NCI-H1092 treated with DMSO at 0.1 percent for 48 hours (cell line): ENCODE data around the gene GYS2.

ENCODE experiments used
- DNase-seq: peaks from one replicate; lab custom pipeline; 2025; lab: John Stamatoyannopoulos, UW

The GYS2 gene

DNA sequence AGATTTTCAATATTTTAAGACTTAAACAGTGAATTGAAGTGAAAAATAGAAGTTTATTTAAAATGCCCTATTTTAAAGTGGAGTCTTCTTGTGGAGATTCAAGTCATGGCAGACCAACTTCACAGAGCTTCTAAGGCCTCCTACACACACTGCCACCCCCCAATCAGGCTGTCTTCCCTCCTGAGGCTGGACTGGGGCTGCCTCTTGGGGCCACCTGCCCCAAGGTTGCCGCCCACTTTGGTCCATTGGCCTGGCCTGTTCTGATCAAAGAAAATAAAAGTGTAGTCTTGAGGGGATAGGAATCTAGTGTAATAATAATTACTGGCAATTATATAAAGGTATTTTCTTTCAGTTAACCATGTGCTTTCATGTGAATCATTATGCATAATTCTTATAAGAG, 101.8 kb downstream of the GYS2 start:
- DNase-seq: no peak

DNA sequence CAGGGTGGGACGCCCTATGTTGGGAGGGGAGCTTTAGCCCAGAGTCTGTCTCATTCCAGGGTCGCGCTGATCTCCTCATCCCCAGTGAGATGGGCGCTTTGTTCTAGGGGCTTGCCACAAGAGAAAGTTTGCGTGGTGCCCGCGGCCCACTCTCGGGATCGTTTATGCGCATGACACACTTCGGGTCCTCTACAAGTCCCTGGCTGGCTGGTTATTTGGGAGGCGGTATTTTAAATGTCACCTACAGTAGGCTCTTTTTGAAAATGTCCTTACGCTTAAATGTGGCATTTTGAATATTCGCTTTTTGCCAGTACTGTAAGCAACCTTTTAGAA, 102.5 kb downstream of the GYS2 start:
- no peak for DNase-seq

DNA sequence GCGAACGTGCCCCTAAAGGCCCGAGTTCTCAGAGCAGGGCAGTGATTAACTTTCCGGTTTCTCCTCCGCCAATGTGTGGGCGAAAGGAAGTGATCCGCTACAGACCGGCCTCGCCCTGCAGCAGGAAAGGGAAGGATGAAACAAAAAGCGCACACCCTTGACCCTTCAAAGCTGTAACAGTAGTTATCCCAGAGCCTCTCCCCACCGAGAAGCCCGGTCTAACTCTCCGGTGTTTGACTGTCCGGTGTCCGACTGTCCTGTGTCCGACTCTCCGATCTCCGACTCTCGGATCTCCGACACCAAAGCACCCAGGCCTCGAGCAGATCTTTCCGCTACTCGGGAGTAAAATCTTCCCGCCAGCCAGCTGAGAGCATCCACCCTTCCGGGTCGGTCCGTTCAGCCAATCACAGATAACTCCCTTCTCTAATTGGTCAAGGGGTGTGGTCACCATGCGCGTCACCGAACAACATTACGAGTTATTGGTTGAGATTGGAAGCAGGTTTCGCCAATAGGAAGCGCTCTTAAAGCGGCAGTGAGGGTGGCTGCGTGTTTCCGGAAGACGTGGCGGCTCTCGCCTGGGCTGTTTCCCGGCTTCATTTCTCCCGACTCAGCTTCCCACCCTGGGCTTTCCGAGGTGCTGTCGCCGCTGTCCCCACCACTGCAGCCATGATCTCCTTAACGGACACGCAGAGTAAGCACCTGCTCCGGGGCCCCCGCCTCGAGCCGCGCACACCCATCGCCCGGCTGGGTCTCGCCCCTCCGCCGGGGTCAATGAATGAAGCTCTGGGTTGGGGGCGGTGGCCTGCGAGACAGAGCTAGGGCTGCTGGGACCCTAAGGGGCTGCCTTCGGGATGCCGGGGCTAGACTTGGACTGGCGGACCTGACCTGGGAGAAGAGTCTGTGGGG, 103.1 kb downstream of the GYS2 start, which contains the start of the genes GOLT1B and RECQL:
TSS of gene GOLT1B (plus strand) at position 532 of the 906 bp plus-strand sequence. CDS start at position 667, 135 bp downstream.
TSS of gene RECQL (minus strand) at position 378 of the 906 bp plus-strand sequence. CDS start 2,065 bp downstream, outside the sequence.
- peak; percentile 98 for DNase-seq

DNA sequence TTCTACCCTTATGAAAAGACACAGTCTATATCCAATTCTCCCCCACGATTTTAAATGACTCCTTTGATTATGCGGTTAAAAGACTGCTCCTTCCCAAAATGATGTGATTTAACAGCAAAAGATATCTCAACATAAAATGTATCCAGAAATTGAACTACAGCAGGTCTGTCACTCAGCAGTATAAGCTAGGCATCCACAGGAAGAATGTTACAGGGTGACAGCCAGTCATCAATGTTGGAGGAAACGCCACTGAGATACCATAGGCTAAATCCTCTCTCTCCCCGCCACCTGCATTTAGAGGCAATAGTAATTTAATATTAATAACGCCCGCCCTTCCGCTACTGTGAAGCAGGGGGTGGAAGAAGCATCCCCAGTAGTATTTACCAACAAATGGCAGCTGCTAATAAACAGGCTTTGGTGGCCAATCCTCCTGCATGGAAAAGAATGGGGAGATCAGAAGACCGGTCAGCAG, 103.8 kb downstream of the GYS2 start:
- no peak for DNase-seq

DNA sequence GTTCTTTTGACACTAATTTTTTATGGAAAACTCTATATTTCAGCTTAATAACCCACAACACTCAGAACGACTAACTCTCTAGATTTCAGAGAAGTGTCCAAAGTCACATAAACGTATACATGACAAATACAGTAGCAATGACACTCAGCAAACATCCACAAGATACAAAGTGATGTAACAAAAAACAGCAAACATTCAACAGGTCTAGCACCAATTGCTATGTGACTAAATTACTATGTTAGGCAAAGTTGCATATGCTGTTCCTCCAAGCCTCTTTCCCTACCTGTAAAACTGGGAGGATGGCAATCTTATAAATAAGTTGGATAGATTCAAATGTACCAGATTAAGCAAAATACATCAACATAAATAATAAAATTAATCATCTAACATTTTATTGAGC, 104.9 kb downstream of the GYS2 start:
- DNase-seq: no peak
